ENCODE data around the gene IL5. TPM values are rescaled to one million over a fixed set of nuclear protein-coding genes. Genes with fewer than 3 reads are reported as not detected.

Gene IL5
- total and polyA plus RNA-seq, 2 of the 13 experiments (the other 11 are each of a cell fraction or from before 2014, with no cell fraction given) = not detected

DNA sequence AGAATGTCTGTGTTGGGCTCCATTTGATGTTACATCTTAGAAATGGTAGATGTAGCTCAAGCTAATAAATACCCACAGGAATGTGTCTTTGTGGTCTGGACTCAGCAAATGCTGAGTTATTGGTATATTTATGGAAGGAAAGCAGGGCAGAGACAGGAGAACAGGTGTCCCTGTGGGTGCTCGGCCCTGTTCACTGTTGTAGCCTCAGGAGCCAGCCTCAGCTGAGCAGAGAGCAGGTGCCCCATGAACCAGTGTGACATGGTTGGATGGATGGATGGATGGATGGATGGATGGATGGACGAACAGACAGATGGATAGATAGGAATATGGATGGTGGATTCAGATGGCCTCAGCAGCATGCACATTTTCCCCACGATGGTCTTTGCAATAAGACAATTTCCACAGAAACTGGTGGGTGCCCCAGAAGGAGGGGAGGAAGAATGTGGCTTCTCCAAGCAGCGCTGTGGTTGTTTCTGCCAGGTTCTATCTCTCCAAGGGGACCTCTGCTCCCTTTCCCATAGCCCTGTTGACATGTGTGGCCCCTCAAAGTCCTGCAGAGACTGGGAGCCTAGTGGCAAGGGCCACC lies 44.5 kb downstream of the IL5 start:
- Histone ChIP-seq H3K27ac (ENCODE audit: extremely low read length, insufficient read depth, low read length) (no peak overlapping the region), H3K79me2 (ENCODE audit: insufficient read depth, low read length) (no peaks in the 10 kb centered on the region), H3K27me3 (ENCODE audit: control insufficient read depth in 1 of 2, insufficient read depth in 2 of 2, low read length in 2 of 2) (no peaks in the 10 kb centered on the region), H3K4me1 (ENCODE audit: insufficient read depth, low read length) (peaks cover 82% of the 10 kb centered on the region), H3K4me2 (ENCODE audit: low read depth, low read length) (no peak overlapping the region), H3K4me3 (replicated peaks in 1 of 3; ENCODE audit: insufficient read depth in 1 of 3, low read depth in 2 of 3, low read length in 3 of 3) (no peak overlapping the region), H3K36me3 (replicated peaks in 1 of 2; ENCODE audit: control insufficient read depth in 1 of 2, insufficient read depth in 2 of 2, low read length in 2 of 2) (no peaks in the 10 kb centered on the region), H3K9me3 (ENCODE audit: low read length) (no peaks in the 10 kb centered on the region), H4K20me1 (ENCODE audit: insufficient read depth, low read length) (no peaks in the 10 kb centered on the region), H3K9ac (ENCODE audit: insufficient read depth, low read depth, low read length) (no peak overlapping the region), H2AFZ (ENCODE audit: low read length) (no peak overlapping the region)
- 83% methylated on average over 4 of the region's 4 CpGs for WGBS (ENCODE audit: low lambda C conversion rate)
- no TSS peak for BruUV-seq (replicated peaks)
- in situ Hi-C loops (cut with HindIII; ENCODE audit: extremely low pct_ligation_motif_present, low pct_unique_long_range_greater_than_20kb) (loop anchor here (10.0 kb wide), 3 partner anchors 74 to 204 kb away; partner anchors contain the start of gene SLC22A4), intact Hi-C loops (cut with micrococcal nuclease; ENCODE audit: unreplicated experiment) (loop anchor here (5.0 kb wide), 1 partner anchor 36 kb away; no protein-coding TSS in a partner anchor)
- FAIRE-seq = no peak
- TF ChIP-seq ISL2 (CRISPR knock-in tag; IDR thresholded peaks at IDR 0.05) (no peak), ZNF430 (CRISPR knock-in tag; IDR thresholded peaks at IDR 0.05) (no peak), FOXK1 (CRISPR knock-in tag; IDR thresholded peaks at IDR 0.05; ENCODE audit: borderline replicate concordance, low read depth) (no peak), REXO4 (CRISPR knock-in tag; IDR thresholded peaks at IDR 0.05; ENCODE audit: borderline replicate concordance) (no peak), TGIF2 (CRISPR knock-in tag; IDR thresholded peaks at IDR 0.05) (no peak), ZNF253 (CRISPR knock-in tag; IDR thresholded peaks at IDR 0.05; ENCODE audit: borderline replicate concordance) (no peak)
- TF ChIP-seq, protein P1, sequence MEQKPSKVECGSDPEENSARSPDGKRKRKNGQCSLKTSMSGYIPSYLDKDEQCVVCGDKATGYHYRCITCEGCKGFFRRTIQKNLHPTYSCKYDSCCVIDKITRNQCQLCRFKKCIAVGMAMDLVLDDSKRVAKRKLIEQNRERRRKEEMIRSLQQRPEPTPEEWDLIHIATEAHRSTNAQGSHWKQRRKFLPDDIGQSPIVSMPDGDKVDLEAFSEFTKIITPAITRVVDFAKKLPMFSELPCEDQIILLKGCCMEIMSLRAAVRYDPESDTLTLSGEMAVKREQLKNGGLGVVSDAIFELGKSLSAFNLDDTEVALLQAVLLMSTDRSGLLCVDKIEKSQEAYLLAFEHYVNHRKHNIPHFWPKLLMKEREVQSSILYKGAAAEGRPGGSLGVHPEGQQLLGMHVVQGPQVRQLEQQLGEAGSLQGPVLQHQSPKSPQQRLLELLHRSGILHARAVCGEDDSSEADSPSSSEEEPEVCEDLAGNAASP (CRISPR knock-in tag; IDR thresholded peaks at IDR 0.05; ENCODE audit: borderline replicate concordance) = no peak
- TF ChIP-seq, protein P2, sequence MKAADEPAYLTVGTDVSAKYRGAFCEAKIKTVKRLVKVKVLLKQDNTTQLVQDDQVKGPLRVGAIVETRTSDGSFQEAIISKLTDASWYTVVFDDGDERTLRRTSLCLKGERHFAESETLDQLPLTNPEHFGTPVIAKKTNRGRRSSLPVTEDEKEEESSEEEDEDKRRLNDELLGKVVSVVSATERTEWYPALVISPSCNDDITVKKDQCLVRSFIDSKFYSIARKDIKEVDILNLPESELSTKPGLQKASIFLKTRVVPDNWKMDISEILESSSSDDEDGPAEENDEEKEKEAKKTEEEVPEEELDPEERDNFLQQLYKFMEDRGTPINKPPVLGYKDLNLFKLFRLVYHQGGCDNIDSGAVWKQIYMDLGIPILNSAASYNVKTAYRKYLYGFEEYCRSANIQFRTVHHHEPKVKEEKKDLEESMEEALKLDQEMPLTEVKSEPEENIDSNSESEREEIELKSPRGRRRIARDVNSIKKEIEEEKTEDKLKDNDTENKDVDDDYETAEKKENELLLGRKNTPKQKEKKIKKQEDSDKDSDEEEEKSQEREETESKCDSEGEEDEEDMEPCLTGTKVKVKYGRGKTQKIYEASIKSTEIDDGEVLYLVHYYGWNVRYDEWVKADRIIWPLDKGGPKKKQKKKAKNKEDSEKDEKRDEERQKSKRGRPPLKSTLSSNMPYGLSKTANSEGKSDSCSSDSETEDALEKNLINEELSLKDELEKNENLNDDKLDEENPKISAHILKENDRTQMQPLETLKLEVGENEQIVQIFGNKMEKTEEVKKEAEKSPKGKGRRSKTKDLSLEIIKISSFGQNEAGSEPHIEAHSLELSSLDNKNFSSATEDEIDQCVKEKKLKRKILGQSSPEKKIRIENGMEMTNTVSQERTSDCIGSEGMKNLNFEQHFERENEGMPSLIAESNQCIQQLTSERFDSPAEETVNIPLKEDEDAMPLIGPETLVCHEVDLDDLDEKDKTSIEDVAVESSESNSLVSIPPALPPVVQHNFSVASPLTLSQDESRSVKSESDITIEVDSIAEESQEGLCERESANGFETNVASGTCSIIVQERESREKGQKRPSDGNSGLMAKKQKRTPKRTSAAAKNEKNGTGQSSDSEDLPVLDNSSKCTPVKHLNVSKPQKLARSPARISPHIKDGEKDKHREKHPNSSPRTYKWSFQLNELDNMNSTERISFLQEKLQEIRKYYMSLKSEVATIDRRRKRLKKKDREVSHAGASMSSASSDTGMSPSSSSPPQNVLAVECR (CRISPR knock-in tag; IDR thresholded peaks at IDR 0.05; ENCODE audit: borderline replicate concordance) = no peak
- TF ChIP-seq, protein P3, sequence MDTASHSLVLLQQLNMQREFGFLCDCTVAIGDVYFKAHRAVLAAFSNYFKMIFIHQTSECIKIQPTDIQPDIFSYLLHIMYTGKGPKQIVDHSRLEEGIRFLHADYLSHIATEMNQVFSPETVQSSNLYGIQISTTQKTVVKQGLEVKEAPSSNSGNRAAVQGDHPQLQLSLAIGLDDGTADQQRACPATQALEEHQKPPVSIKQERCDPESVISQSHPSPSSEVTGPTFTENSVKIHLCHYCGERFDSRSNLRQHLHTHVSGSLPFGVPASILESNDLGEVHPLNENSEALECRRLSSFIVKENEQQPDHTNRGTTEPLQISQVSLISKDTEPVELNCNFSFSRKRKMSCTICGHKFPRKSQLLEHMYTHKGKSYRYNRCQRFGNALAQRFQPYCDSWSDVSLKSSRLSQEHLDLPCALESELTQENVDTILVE (CRISPR knock-in tag; IDR thresholded peaks at IDR 0.05) = no peak
- ChIA-PET POLR2A (interaction anchor here (1.6 to 6.9 kb wide), 7 partner anchors 8 to 129 kb away, joined by 5 to 86 read pairs (median 39); partner anchors contain the start of genes IRF1 and SLC22A5), CTCF (ENCODE audit: low intra/inter-chr PET ratio, low total read pairs) (no interaction called here)
- no peak for DNase-seq (ENCODE audit: low spot score)
- ATAC-seq = no peak

Measured in HepG2 (cell line).